Keratinocyte (primary cell): Measurements from ENCODE around the gene PRPF4. TPM values are rescaled to one million over a fixed set of nuclear protein-coding genes. Genes with fewer than 3 reads are reported as not detected.

ENCODE experiments used
- DNase-seq: peaks from one replicate; pipeline ENCODE4 v3.0.0-alpha.2; 2011; ENCODE audit warnings: low read depth, missing footprints, low spot score
- FAIRE-seq: peaks from 2 replicates; lab custom pipeline; 2011; peaks lifted over from hg19 to GRCh38; lab: Jason Lieb, UNC
- H2AFZ ChIP-seq: 2 replicates; pipeline ENCODE4 v1.6.0; 2012; ENCODE audit warnings: low read length, control low read depth, inconsistent platforms; ENCODE audit not compliant: control insufficient read depth
- H3K27ac ChIP-seq: 2 replicates; pipeline ENCODE4 v1.5.1; 2011; ENCODE audit warnings: low read length; ENCODE audit not compliant: control insufficient read depth, insufficient read depth
- H3K27me3 ChIP-seq: 3 replicates; pipeline ENCODE4 v1.6.0; 2011; ENCODE audit warnings: low read length; ENCODE audit not compliant: control insufficient read depth, insufficient read depth; ENCODE audit errors: extremely low read depth
- H3K36me3 ChIP-seq, 2 experiments: 2 replicates in 1 of 2; 3 replicates in 1 of 2; pipeline ENCODE4 v1.5.1; 2011; ENCODE audit warnings: low read length in 2 of 2, mild to moderate bottlenecking in 1 of 2; ENCODE audit not compliant: control insufficient read depth in 2 of 2, insufficient read depth in 2 of 2; ENCODE audit errors: extremely low read depth in 1 of 2
- H3K4me1 ChIP-seq: 3 replicates; pipeline ENCODE4 v1.5.1; 2011; ENCODE audit warnings: low read length; ENCODE audit not compliant: control insufficient read depth, insufficient read depth; ENCODE audit errors: extremely low read depth
- H3K4me2 ChIP-seq: 3 replicates; pipeline ENCODE4 v1.6.0; 2011; ENCODE audit warnings: low read depth, low read length; ENCODE audit not compliant: control insufficient read depth, insufficient read depth; ENCODE audit errors: extremely low read depth
- H3K4me3 ChIP-seq, 3 experiments: fragments of 200-600 bp in 1 of 3; sonication (generic) in 1 of 3; 2 replicates in 2 of 3; 3 replicates in 1 of 3; pipeline ENCODE4 v1.5.1; 2011 to 2016; ENCODE audit warnings: low read length in 3 of 3, mild to moderate bottlenecking in 3 of 3, control low read depth in 2 of 3, inconsistent platforms in 1 of 3, low read depth in 1 of 3, mixed read lengths in 1 of 3, mixed run types in 1 of 3, moderate library complexity in 1 of 3; ENCODE audit not compliant: control insufficient read depth in 2 of 3, insufficient read depth in 2 of 3; ENCODE audit errors: extremely low read depth in 1 of 3
- H3K79me2 ChIP-seq: 2 replicates; pipeline ENCODE4 v1.6.0; 2012; ENCODE audit warnings: low read length; ENCODE audit not compliant: control insufficient read depth, insufficient read depth
- H3K9ac ChIP-seq: 3 replicates; pipeline ENCODE4 v1.6.0; 2011; ENCODE audit warnings: low read length; ENCODE audit not compliant: control insufficient read depth, insufficient read depth; ENCODE audit errors: extremely low read depth
- H3K9me1 ChIP-seq: 3 replicates; pipeline ENCODE4 v1.6.0; 2011; ENCODE audit warnings: low read length; ENCODE audit not compliant: control insufficient read depth, insufficient read depth; ENCODE audit errors: extremely low read depth
- H3K9me3 ChIP-seq: 2 replicates; pipeline ENCODE4 v1.5.1; 2012; ENCODE audit warnings: low read depth, low read length; ENCODE audit not compliant: control insufficient read depth
- H4K20me1 ChIP-seq: 3 replicates; pipeline ENCODE4 v1.6.0; 2011; ENCODE audit warnings: low read length; ENCODE audit not compliant: control insufficient read depth, insufficient read depth; ENCODE audit errors: extremely low read depth
- CTCF ChIP-seq, 3 experiments: IDR thresholded peaks in 1 of 3; conservative IDR thresholded peaks in 1 of 3; optimal IDR thresholded peaks in 1 of 3; 2 replicates in 2 of 3; 3 replicates in 1 of 3; pipeline versions ENCODE3 to v1.5.1; 2011; ENCODE audit warnings: low read length in 3 of 3, mild to moderate bottlenecking in 3 of 3, moderate library complexity in 2 of 3, control low read depth in 1 of 3, inconsistent platforms in 1 of 3; ENCODE audit not compliant: insufficient read depth in 2 of 3; ENCODE audit errors: extremely low read depth in 1 of 3
- EZH2 ChIP-seq: IDR thresholded peaks from one replicate; pipeline ENCODE4 v1.6.1; 2012; ENCODE audit warnings: inconsistent platforms, mild to moderate bottlenecking, low read length, moderate library complexity
- dilution Hi-C: fragments of 300-500 bp; cut with MboI; formaldehyde crosslinking; loops from one replicate; pipeline ENCODE4 v1.7.0; 2020; ENCODE audit warnings: low sequenced_read_pairs; ENCODE audit not compliant: extremely low pct_ligation_motif_present
- polyA plus RNA-seq, 5 experiments: library from polyadenylated mRNA; depleted of rRNA in 3 of 5; stranded (reverse) in 3 of 5; stranded (forward) in 1 of 5; unstranded in 1 of 5; fragments of >200 nt; gene quantifications; 1 replicate in 1 of 5; 2 replicates in 3 of 5; 3 replicates in 1 of 5; pipeline versions ENCODE4 v1.2.1 to v1.2.3, GENCODE V29; 2011 to 2012; ENCODE audit warnings: missing spikeins in 2 of 5, low read depth in 1 of 5, low replicate concordance in 1 of 5

Gene PRPF4
- polyA plus RNA-seq, 1 donor (not counting 4 experiments of a cell fraction or from before 2014, with no cell fraction given): 28.8 TPM

- dilution Hi-C loops: no loop called here
- no peak for FAIRE-seq
- Histone ChIP-seq H3K27ac (no peak overlapping the region), H3K36me3 (no peaks in the 10 kb centered on the region), H3K9me1 (no peaks in the 10 kb centered on the region), H2AFZ (no peak overlapping the region), H3K4me2 (no peak overlapping the region), H3K4me3 (no peak overlapping the region), H3K9me3 (no peaks in the 10 kb centered on the region), H4K20me1 (no peaks in the 10 kb centered on the region), H3K79me2 (no peaks in the 10 kb centered on the region), H3K4me1 (no peaks in the 10 kb centered on the region), H3K9ac (no peak overlapping the region), H3K27me3 (no peaks in the 10 kb centered on the region)
- TF ChIP-seq EZH2 (no peak), CTCF (optimal IDR thresholded peaks at IDR 0.05 in 1 of 3, IDR thresholded peaks at IDR 0.05 in 1 of 3, conservative IDR thresholded peaks at IDR 0.05 in 1 of 3; ENCODE audit: extremely low read depth in 1 of 3, insufficient read depth in 2 of 3, low read length in 3 of 3) (no peak)
- DNase-seq: no peak
These were observed 30.9 kb upstream of the PRPF4 start for GRCh38 chr9:113244556-113244955.

GRCh38 chr9:113245894-113246293 lies 29.6 kb upstream of the PRPF4 start:
- no peaks in the 10 kb centered on the region for H3K36me3 ChIP-seq
- no peak overlapping the region for H2AFZ ChIP-seq
- no peaks in the 10 kb centered on the region for H3K27me3 ChIP-seq
- H3K9ac ChIP-seq: no peak overlapping the region
- no peaks in the 10 kb centered on the region for H3K79me2 ChIP-seq
- H3K4me2 ChIP-seq: no peak overlapping the region
- H4K20me1 ChIP-seq: no peaks in the 10 kb centered on the region
- FAIRE-seq: no peak
- no peak overlapping the region for H3K4me3 ChIP-seq
- no peaks in the 10 kb centered on the region for H3K9me1 ChIP-seq
- dilution Hi-C loops: no loop called here
- no peaks in the 10 kb centered on the region for H3K9me3 ChIP-seq
- no peak for DNase-seq
- TF ChIP-seq CTCF (optimal IDR thresholded peaks at IDR 0.05 in 1 of 3, IDR thresholded peaks at IDR 0.05 in 1 of 3, conservative IDR thresholded peaks at IDR 0.05 in 1 of 3; ENCODE audit: extremely low read depth in 1 of 3, insufficient read depth in 2 of 3, low read length in 3 of 3) (no peak), EZH2 (no peak)
- no peak overlapping the region for H3K27ac ChIP-seq
- no peaks in the 10 kb centered on the region for H3K4me1 ChIP-seq
